ENCODE results near the gene TEAD2. TPM values are rescaled to one million over a fixed set of nuclear protein-coding genes. Genes with fewer than 3 reads are reported as not detected.

TEAD2 gene
- total RNA-seq, 1 donor from 2014 or later: 8.4 TPM

- DNase-seq (ENCODE audit: low read depth) (no peak), FAIRE-seq (no peak)
- TF ChIP-seq CTCF (IDR thresholded peaks at IDR 0.05; ENCODE audit: insufficient read depth, low read length, severe bottlenecking): no peak
- Histone ChIP-seq H3K4me3 (ENCODE audit: low read depth, low read length) (no peak overlapping the region), H3K36me3 (ENCODE audit: control insufficient read depth, insufficient read depth, low read length) (peaks cover 7% of the 10 kb centered on the region), H3K27me3 (ENCODE audit: control insufficient read depth, insufficient read depth, low read length) (peaks cover 2% of the 10 kb centered on the region)
Measured at GRCh38 chr19:49338023-49338677, 24.1 kb downstream of the TEAD2 start.

- H3K36me3 ChIP-seq (ENCODE audit: control insufficient read depth, insufficient read depth, low read length): peaks cover 7% of the 10 kb centered on the region
- H3K4me3 ChIP-seq (ENCODE audit: low read depth, low read length): no peak overlapping the region
- FAIRE-seq (no peak), DNase-seq (ENCODE audit: low read depth) (no peak)
- peaks cover 2% of the 10 kb centered on the region for H3K27me3 ChIP-seq (ENCODE audit: control insufficient read depth, insufficient read depth, low read length)
- TF ChIP-seq CTCF (IDR thresholded peaks at IDR 0.05; ENCODE audit: insufficient read depth, low read length, severe bottlenecking): no peak
Measured at GRCh38 chr19:49337267-49338022, 24.8 kb downstream of the TEAD2 start.

- H3K27me3 ChIP-seq (ENCODE audit: control insufficient read depth, insufficient read depth, low read length): peaks cover 2% of the 10 kb centered on the region
- no peak for DNase-seq (ENCODE audit: low read depth)
- peaks cover 2% of the 10 kb centered on the region for H3K36me3 ChIP-seq (ENCODE audit: control insufficient read depth, insufficient read depth, low read length)
- H3K4me3 ChIP-seq (ENCODE audit: low read depth, low read length): no peak overlapping the region
- no peak for TF ChIP-seq CTCF (IDR thresholded peaks at IDR 0.05; ENCODE audit: insufficient read depth, low read length, severe bottlenecking)
- FAIRE-seq: no peak
Measured at GRCh38 chr19:49336482-49337266, 25.5 kb downstream of the TEAD2 start.

GRCh38 chr19:49335784-49336481 is 26.3 kb downstream of the TEAD2 start:
- no peak for DNase-seq (ENCODE audit: low read depth)
- FAIRE-seq: no peak
- Histone ChIP-seq H3K27me3 (ENCODE audit: control insufficient read depth, insufficient read depth, low read length) (peaks cover 2% of the 10 kb centered on the region), H3K4me3 (ENCODE audit: low read depth, low read length) (no peak overlapping the region), H3K36me3 (ENCODE audit: control insufficient read depth, insufficient read depth, low read length) (no peaks in the 10 kb centered on the region)
- no peak for TF ChIP-seq CTCF (IDR thresholded peaks at IDR 0.05; ENCODE audit: insufficient read depth, low read length, severe bottlenecking)

- DNase-seq (ENCODE audit: low read depth): no peak
- Histone ChIP-seq H3K27me3 (ENCODE audit: control insufficient read depth, insufficient read depth, low read length) (peaks cover 2% of the 10 kb centered on the region), H3K4me3 (ENCODE audit: low read depth, low read length) (no peak within 1 kb of the TSS), H3K36me3 (ENCODE audit: control insufficient read depth, insufficient read depth, low read length) (no peaks in the 10 kb centered on the region)
- no peak for TF ChIP-seq CTCF (IDR thresholded peaks at IDR 0.05; ENCODE audit: insufficient read depth, low read length, severe bottlenecking)
- no peak for FAIRE-seq
Measured at GRCh38 chr19:49335071-49335783, 27.0 kb downstream of the TEAD2 start, which contains the start of gene CD37. Gene CD37 (plus strand): TSS chr19:49335406. CDS start chr19:49335541, 135 bp downstream.
